HepG2 (cell line): ENCODE results near the gene ST6GALNAC3.

Experiments used
- CTCF ChIP-seq: sonication (generic); formaldehyde crosslinking; IDR thresholded peaks from 2 replicates; pipeline ENCODE4 v1.5.0; 2020; ENCODE audit warnings: mild to moderate bottlenecking, missing genetic modification reagents, moderate library complexity
- MYC ChIP-seq: sonication (generic); formaldehyde crosslinking; IDR thresholded peaks from 2 replicates; pipeline ENCODE4 v1.9.0; 2021; ENCODE audit warnings: missing genetic modification reagents, borderline replicate concordance
- PCBP2 ChIP-seq: fragments of 200-400 bp; formaldehyde crosslinking; optimal IDR thresholded peaks from 2 replicates; pipeline ENCODE3; 2018; ENCODE audit warnings: low read length, low read depth; ENCODE audit not compliant: poor library complexity, severe bottlenecking
- POLR2AphosphoS2 ChIP-seq: IDR thresholded peaks from 2 replicates; pipeline ENCODE4 v1.6.1; 2011; ENCODE audit warnings: low read depth, low read length, improper control_type of control experiment
- ZKSCAN1 ChIP-seq: fragments of 150-350 bp; IDR thresholded peaks from 2 replicates; pipeline ENCODE4 v1.6.1; 2014; ENCODE audit warnings: low read length
- ZNF367 ChIP-seq: sonication (generic); formaldehyde crosslinking; IDR thresholded peaks from 2 replicates; pipeline ENCODE4 v1.4.0; 2020; ENCODE audit warnings: missing genetic modification reagents, borderline replicate concordance
- ZNF597 ChIP-seq: sonication (generic); formaldehyde crosslinking; IDR thresholded peaks from 2 replicates; pipeline ENCODE4 v1.5.0; 2020; ENCODE audit warnings: missing genetic modification reagents
- ZNF598 ChIP-seq: sonication (generic); formaldehyde crosslinking; IDR thresholded peaks from 2 replicates; pipeline ENCODE4 v1.5.1; 2020; ENCODE audit warnings: mild to moderate bottlenecking, missing genetic modification reagents, borderline replicate concordance

GRCh38 chr1:76029331-76029730, 45.2 kb upstream of the ST6GALNAC3 start:
- TF ChIP-seq ZNF598 (CRISPR knock-in tag) (no peak), CTCF (CRISPR knock-in tag) (no peak), POLR2AphosphoS2 (no peak), MYC (CRISPR knock-in tag) (no peak), ZNF597 (CRISPR knock-in tag) (no peak), ZNF367 (no peak), PCBP2 (no peak), ZKSCAN1 (no peak)
